Type B pancreatic cell (in vitro differentiated cells): ENCODE measurements around the gene MACROD1. TPM values are rescaled to one million over a fixed set of nuclear protein-coding genes. Genes with fewer than 3 reads are reported as not detected.

Experiments
- DNase-seq: peaks from one replicate; pipeline ENCODE4 v3.0.0; 2021; ENCODE audit warnings: mixed read lengths; ENCODE audit not compliant: unreplicated experiment; ENCODE audit errors: extremely low spot score
- H3K27ac Mint-ChIP-seq: 2 replicates; pipeline ENCODE4 v1.8.0; 2021; ENCODE audit warnings: mild to moderate bottlenecking, mixed read lengths
- H3K27me3 Mint-ChIP-seq: 2 replicates; pipeline ENCODE4 v1.8.0; 2021; ENCODE audit warnings: mixed read lengths
- H3K36me3 Mint-ChIP-seq: 2 replicates; pipeline ENCODE4 v1.8.0; 2021; ENCODE audit warnings: mixed read lengths
- H3K4me1 Mint-ChIP-seq: one replicate; pipeline ENCODE4 v1.8.0; 2021; ENCODE audit warnings: mixed read lengths; ENCODE audit not compliant: unreplicated experiment
- H3K4me3 Mint-ChIP-seq: 2 replicates; pipeline ENCODE4 v1.8.0; 2021; ENCODE audit warnings: mild to moderate bottlenecking, mixed read lengths
- H3K9me3 Mint-ChIP-seq: 2 replicates; pipeline ENCODE4 v1.8.0; 2021; ENCODE audit warnings: mixed read lengths
- CTCF ChIP-seq: fragments of 200-600 bp; sonication (generic); conservative IDR thresholded peaks from 2 replicates; pipeline ENCODE4 v1.5.0; 2021; ENCODE audit warnings: antibody characterized with exemption, mild to moderate bottlenecking
- long read RNA-seq: library from polyadenylated mRNA; unstranded; transcript quantifications from one replicate; pipeline ENCODE4 v2.0.0, GENCODE V29; 2020
- total RNA-seq: library from RNA; stranded (reverse); gene quantifications from 2 replicates; pipeline ENCODE4 v1.2.1, GENCODE V29; 2021; ENCODE audit warnings: low replicate concordance

MACROD1 gene
- total RNA-seq, result 21.1 and 22.3 TPM in 2 replicates
- long read RNA-seq, partial matches to known transcripts, result 0 of 1 reads
- long read RNA-seq, other reads (novel, unspliced or antisense), result 1 of 1 reads

- peak; percentile 89 for DNase-seq
- Mint-ChIP-seq H3K36me3 (no peaks in the 10 kb centered on the region), H3K4me1 (peaks cover 15% of the 10 kb centered on the region), H3K4me3 (peak within 1 kb of the TSS; percentile 93), H3K9me3 (no peaks in the 10 kb centered on the region), H3K27me3 (no peaks in the 10 kb centered on the region), H3K27ac (peak within 1 kb of the TSS; percentile 90)
- TF ChIP-seq CTCF, result no peak
Measured at GRCh38 chr11:64165842-64166635, at the start of gene MACROD1. TSS of gene MACROD1 (minus strand) at chr11:64166113. CDS start at chr11:64165994, 119 bp downstream.

- H3K27me3 Mint-ChIP-seq, result no peaks in the 10 kb centered on the region
- no peak for DNase-seq
- no peak overlapping the region for H3K27ac Mint-ChIP-seq
- no peaks in the 10 kb centered on the region for H3K9me3 Mint-ChIP-seq
- H3K4me1 Mint-ChIP-seq, result no peaks in the 10 kb centered on the region
- no peak for TF ChIP-seq CTCF
- H3K36me3 Mint-ChIP-seq, result peaks cover 8% of the 10 kb centered on the region
- H3K4me3 Mint-ChIP-seq, result no peak overlapping the region
Measured at GRCh38 chr11:64211181-64211872, 45.4 kb upstream of the MACROD1 start.

GRCh38 chr11:64210301-64211020 lies 44.5 kb upstream of the MACROD1 start:
- peaks cover 8% of the 10 kb centered on the region for H3K36me3 Mint-ChIP-seq
- no peaks in the 10 kb centered on the region for H3K9me3 Mint-ChIP-seq
- H3K4me1 Mint-ChIP-seq, result no peaks in the 10 kb centered on the region
- no peak for TF ChIP-seq CTCF
- no peak for DNase-seq
- no peak overlapping the region for H3K4me3 Mint-ChIP-seq
- no peak overlapping the region for H3K27ac Mint-ChIP-seq
- no peaks in the 10 kb centered on the region for H3K27me3 Mint-ChIP-seq

- no peaks in the 10 kb centered on the region for H3K27me3 Mint-ChIP-seq
- TF ChIP-seq CTCF, result no peak
Measured at GRCh38 chr11:64209563-64209843, 43.6 kb upstream of the MACROD1 start.

GRCh38 chr11:64208796-64209562 lies 43.1 kb upstream of the MACROD1 start:
- H3K27ac Mint-ChIP-seq, result no peak overlapping the region

More at GRCh38 chr11:64209563-64209843, 43.6 kb upstream of the MACROD1 start:
- Mint-ChIP-seq H3K27ac (no peak overlapping the region), H3K36me3 (peaks cover 7% of the 10 kb centered on the region), H3K9me3 (no peaks in the 10 kb centered on the region), H3K4me3 (no peak overlapping the region), H3K4me1 (peaks cover 3% of the 10 kb centered on the region)
- no peak for DNase-seq

More at GRCh38 chr11:64208796-64209562, 43.1 kb upstream of the MACROD1 start:
- Mint-ChIP-seq H3K27me3 (no peaks in the 10 kb centered on the region), H3K36me3 (peaks cover 12% of the 10 kb centered on the region), H3K4me3 (no peak overlapping the region), H3K9me3 (no peaks in the 10 kb centered on the region), H3K4me1 (peaks cover 9% of the 10 kb centered on the region)
- TF ChIP-seq CTCF, result no peak
- no peak for DNase-seq
